B cell (primary cell): Measurements from ENCODE around the gene ISLR2. TPM values are rescaled to one million over a fixed set of nuclear protein-coding genes. Genes with fewer than 3 reads are reported as not detected.

ENCODE experiments used
- ATAC-seq: fragments of 200-7000 bp; cut with Tn5 transposase; one replicate; pipeline ENCODE4 v1.10.0; 2021; ENCODE audit warnings: low read depth, mild to moderate bottlenecking, moderate number of reproducible peaks, moderate library complexity
- CTCF ChIA-PET: fragments of 350-600 bp; sonication (Branson Sonifier 250); formaldehyde crosslinking; loops from one replicate; lab custom pipeline; 2021; ENCODE audit warnings: antibody characterized with exemption, inconsistent platforms; lab: Charles Lee
- POLR2A ChIA-PET: fragments of 350-600 bp; sonication (Branson Sonifier 250); formaldehyde crosslinking; loops from one replicate; lab custom pipeline; 2021; ENCODE audit warnings: antibody characterized with exemption; lab: Charles Lee
- DNase-seq: peaks from one replicate; pipeline ENCODE4 v3.0.0; 2013
- H2AFZ ChIP-seq: 2 replicates; pipeline ENCODE4 v1.6.1; 2012; ENCODE audit warnings: mild to moderate bottlenecking, low read depth, low read length; ENCODE audit not compliant: insufficient read depth, poor library complexity, severe bottlenecking
- H3K27ac ChIP-seq, 2 donors: 1 replicate in 1 of 2; 2 replicates in 1 of 2; pipeline ENCODE4 v1.5.1; 2012 to 2013; ENCODE audit warnings: low read length in 2 of 2, mild to moderate bottlenecking in 2 of 2, moderate library complexity in 1 of 2
- H3K27me3 ChIP-seq, 4 experiments: fragments of 200-600 bp in 1 of 4; sonication (generic) in 1 of 4; replicated peaks in 1 of 4; 1 replicate in 2 of 4; 2 replicates in 2 of 4; pipeline versions ENCODE4 v1.6.1 to v1.7.0; 2013 to 2016; ENCODE audit warnings: low read length in 3 of 4, mild to moderate bottlenecking in 2 of 4, mixed read lengths in 1 of 4, moderate library complexity in 1 of 4; ENCODE audit not compliant: insufficient read depth in 4 of 4, control insufficient read depth in 3 of 4; ENCODE audit errors: control extremely low read depth in 1 of 4
- H3K36me3 ChIP-seq, 2 experiments: replicated peaks in 1 of 2; 1 replicate in 1 of 2; 2 replicates in 1 of 2; pipeline versions ENCODE4 v1.6.1 to v1.7.1; 2013; ENCODE audit warnings: low read length in 1 of 2; ENCODE audit not compliant: insufficient read depth in 2 of 2, control insufficient read depth in 1 of 2; ENCODE audit errors: control extremely low read depth in 1 of 2, extremely low read depth in 1 of 2
- H3K4me1 ChIP-seq, 2 donors: fragments of 200-600 bp in 1 of 2; sonication (generic) in 1 of 2; 1 replicate in 1 of 2; 2 replicates in 1 of 2; pipeline versions ENCODE4 v1.5.1 to v1.6.1; 2013 to 2017; ENCODE audit warnings: low read length in 2 of 2; ENCODE audit not compliant: control insufficient read depth in 2 of 2, insufficient read depth in 2 of 2
- H3K4me2 ChIP-seq: replicated peaks from 2 replicates; pipeline ENCODE3; 2012; ENCODE audit warnings: mild to moderate bottlenecking, low read depth, low read length; ENCODE audit not compliant: poor library complexity, severe bottlenecking
- H3K4me3 ChIP-seq, 5 experiments: fragments of 200-600 bp in 1 of 5; sonication (generic) in 1 of 5; 1 replicate in 3 of 5; 2 replicates in 2 of 5; pipeline versions ENCODE4 v1.5.1 to v1.7.0; 2011 to 2016; ENCODE audit warnings: low read length in 4 of 5, mild to moderate bottlenecking in 4 of 5, low read depth in 2 of 5, control low read depth in 1 of 5, moderate library complexity in 1 of 5; ENCODE audit not compliant: insufficient read depth in 1 of 5; ENCODE audit errors: control extremely low read depth in 1 of 5, extremely low read depth in 1 of 5
- H3K79me2 ChIP-seq: fragments of 200-600 bp; sonication (generic); one replicate; pipeline ENCODE4 v1.6.0; 2016; ENCODE audit warnings: low read length; ENCODE audit not compliant: control insufficient read depth, insufficient read depth
- H3K9ac ChIP-seq: fragments of 200-600 bp; sonication (generic); 2 replicates; pipeline ENCODE4 v1.6.1; 2017; ENCODE audit warnings: mild to moderate bottlenecking, low read length, moderate library complexity
- H3K9me3 ChIP-seq, 3 donors: one replicate each; pipeline versions ENCODE4 v1.6.1 to v1.7.1; 2013; ENCODE audit warnings: low read length in 2 of 3; ENCODE audit not compliant: control insufficient read depth in 2 of 3, insufficient read depth in 1 of 3; ENCODE audit errors: control extremely low read depth in 1 of 3
- H4K20me1 ChIP-seq: 2 replicates; pipeline ENCODE4 v1.6.0; 2012; ENCODE audit warnings: mild to moderate bottlenecking, low read length; ENCODE audit not compliant: insufficient read depth, control insufficient read depth, poor library complexity, severe bottlenecking
- H3K27ac Mint-ChIP-seq: one replicate; pipeline ENCODE4 v1.8.0; 2021; ENCODE audit warnings: mixed read lengths
- H3K27me3 Mint-ChIP-seq: one replicate; pipeline ENCODE4 v1.8.0; 2021; ENCODE audit warnings: mixed read lengths
- H3K4me1 Mint-ChIP-seq: one replicate; pipeline ENCODE4 v1.8.0; 2021; ENCODE audit warnings: mixed read lengths
- H3K4me3 Mint-ChIP-seq: one replicate; pipeline ENCODE4 v1.8.0; 2021; ENCODE audit warnings: mixed read lengths
- H3K9me3 Mint-ChIP-seq: one replicate; pipeline ENCODE4 v1.8.0; 2022; ENCODE audit warnings: mixed read lengths; ENCODE audit not compliant: insufficient read depth
- EZH2 ChIP-seq: IDR thresholded peaks from 2 replicates; pipeline ENCODE4 v1.6.1; 2012; ENCODE audit warnings: borderline replicate concordance, low read depth, mild to moderate bottlenecking, moderate library complexity, low read length; ENCODE audit not compliant: insufficient read depth, poor library complexity, severe bottlenecking
- WGBS: methylation state at CpG from one replicate; pipeline ENCODE4 v1.1.5; 2013; ENCODE audit warnings: missing lambda C conversion rate; ENCODE audit not compliant: insufficient coverage; 5-methylcytosine and 5-hydroxymethylcytosine counted together
- intact Hi-C: fragments of 100-400 bp; cut with micrococcal nuclease; formaldehyde crosslinking; loops from one replicate; pipeline ENCODE4 v1.10.0; 2022
- polyA plus RNA-seq: library from polyadenylated mRNA; depleted of rRNA; stranded (reverse); fragments of >200 nt; gene quantifications from 2 replicates; pipeline ENCODE4 v1.2.3, GENCODE V29; 2012
- total RNA-seq, 2 donors: library from RNA; stranded (reverse); fragments of 120-200 nt in 1 of 2; gene quantifications; 1 replicate in 1 of 2; 2 replicates in 1 of 2; pipeline versions ENCODE4 v1.2.3 to v1.2.4, GENCODE V29; 2013 to 2022
- TF ChIP-seq, protein P1 (sequence below): fragments of 200-600 bp; IDR thresholded peaks from one replicate; pipeline ENCODE4 v1.8.0; 2022; ENCODE audit warnings: antibody characterized with exemption, mild to moderate bottlenecking

ISLR2 gene
- total and polyA plus RNA-seq, 2 donors (not counting 1 experiment from before 2014, with no cell fraction given), result not detected

GRCh38 chr15:74157868-74158827, 27.8 kb downstream of the ISLR2 start:
- Mint-ChIP-seq H3K27ac (no peak overlapping the region), H3K4me3 (no peak overlapping the region), H3K27me3 (peaks cover 29% of the 10 kb centered on the region), H3K4me1 (peaks cover 10% of the 10 kb centered on the region), H3K9me3 (no peaks in the 10 kb centered on the region)
- Histone ChIP-seq H3K9ac (no peak overlapping the region), H3K27me3 (peaks cover 0 to 8% (median 2%) of the 10 kb centered on the region in 4 experiments), H3K4me1 (peaks cover 0 to 5% of the 10 kb centered on the region in 2 donors), H3K4me3 (no peak overlapping the region), H3K79me2 (no peaks in the 10 kb centered on the region), H3K4me2 (no peak overlapping the region), H3K36me3 (no peaks in the 10 kb centered on the region), H3K27ac (no peak overlapping the region), H3K9me3 (no peaks in the 10 kb centered on the region), H2AFZ (no peak overlapping the region), H4K20me1 (no peaks in the 10 kb centered on the region)
- WGBS, result 100% methylated on average over 1 of the region's 9 CpGs
- POLR2A ChIA-PET, result no interaction called here
- CTCF ChIA-PET, result no interaction called here
- DNase-seq (no peak), ATAC-seq (no peak)
- TF ChIP-seq, protein P1, sequence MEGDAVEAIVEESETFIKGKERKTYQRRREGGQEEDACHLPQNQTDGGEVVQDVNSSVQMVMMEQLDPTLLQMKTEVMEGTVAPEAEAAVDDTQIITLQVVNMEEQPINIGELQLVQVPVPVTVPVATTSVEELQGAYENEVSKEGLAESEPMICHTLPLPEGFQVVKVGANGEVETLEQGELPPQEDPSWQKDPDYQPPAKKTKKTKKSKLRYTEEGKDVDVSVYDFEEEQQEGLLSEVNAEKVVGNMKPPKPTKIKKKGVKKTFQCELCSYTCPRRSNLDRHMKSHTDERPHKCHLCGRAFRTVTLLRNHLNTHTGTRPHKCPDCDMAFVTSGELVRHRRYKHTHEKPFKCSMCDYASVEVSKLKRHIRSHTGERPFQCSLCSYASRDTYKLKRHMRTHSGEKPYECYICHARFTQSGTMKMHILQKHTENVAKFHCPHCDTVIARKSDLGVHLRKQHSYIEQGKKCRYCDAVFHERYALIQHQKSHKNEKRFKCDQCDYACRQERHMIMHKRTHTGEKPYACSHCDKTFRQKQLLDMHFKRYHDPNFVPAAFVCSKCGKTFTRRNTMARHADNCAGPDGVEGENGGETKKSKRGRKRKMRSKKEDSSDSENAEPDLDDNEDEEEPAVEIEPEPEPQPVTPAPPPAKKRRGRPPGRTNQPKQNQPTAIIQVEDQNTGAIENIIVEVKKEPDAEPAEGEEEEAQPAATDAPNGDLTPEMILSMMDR, result no peak
- TF ChIP-seq EZH2, result no peak
- intact Hi-C loops, result no loop called here
